Coronary artery (tissue), 2 donors: ENCODE measurements around the gene NCAPH2.
"Not testable (repeated sequence)": the region's sequence is repeated elsewhere in the genome, so short reads cannot be mapped to it uniquely, and the experiment has no call there.

Source experiments
- DNase-seq: peaks from one replicate; pipeline ENCODE4 v3.0.0-alpha.2; 2017; ENCODE audit warnings: low spot score
- H3K27ac ChIP-seq, 2 donors: fragments of 200-600 bp; sonication (generic); one replicate each; pipeline ENCODE4 v1.5.1; 2016 to 2019
- H3K4me3 ChIP-seq: fragments of 200-600 bp; sonication (generic); 2 replicates; pipeline ENCODE4 v1.5.1; 2016; ENCODE audit warnings: mild to moderate bottlenecking, moderate library complexity
- TF ChIP-seq, protein P1 (sequence below): fragments of 200-600 bp; sonication (generic); IDR thresholded peaks from one replicate; pipeline ENCODE4 v1.5.1; 2019; ENCODE audit warnings: antibody characterized with exemption

The NCAPH2 gene

DNA sequence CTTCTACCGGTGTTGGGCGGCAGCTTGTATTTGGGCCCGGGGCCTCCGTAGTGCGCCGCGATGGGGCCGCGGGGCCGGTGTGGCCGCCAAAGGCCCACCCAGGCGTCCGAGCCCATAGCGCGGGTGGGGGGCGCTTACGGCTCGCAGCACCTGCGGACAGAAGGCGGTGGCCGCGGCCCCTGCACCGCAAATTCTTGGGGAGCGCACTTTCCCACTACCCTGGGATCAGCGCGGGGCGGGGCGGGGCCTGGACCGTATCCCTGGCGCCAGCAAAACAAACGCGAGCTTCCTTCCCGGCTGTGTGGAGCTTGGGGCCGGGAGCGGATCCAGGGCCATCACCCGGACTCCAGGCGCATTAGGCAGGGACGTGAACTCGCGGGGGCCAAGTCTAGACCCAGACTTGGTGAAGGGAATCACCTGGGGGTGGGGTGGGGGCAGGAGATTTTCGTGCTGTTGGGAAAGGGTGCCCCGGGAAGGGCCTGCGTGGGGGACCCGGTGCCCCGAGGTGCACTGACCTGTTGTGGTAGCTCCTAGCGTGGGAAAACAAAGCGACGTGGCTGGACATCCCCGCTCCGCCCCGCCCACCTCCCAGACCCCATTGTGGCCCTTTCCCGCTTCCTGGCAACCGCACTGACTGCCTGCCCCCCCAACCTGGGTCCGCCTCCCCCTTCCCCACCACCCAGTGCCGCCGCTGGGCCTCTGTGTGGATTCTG is 24.1 kb downstream of the NCAPH2 start:
- peak; percentile 86 for DNase-seq
- TF ChIP-seq, protein P1, sequence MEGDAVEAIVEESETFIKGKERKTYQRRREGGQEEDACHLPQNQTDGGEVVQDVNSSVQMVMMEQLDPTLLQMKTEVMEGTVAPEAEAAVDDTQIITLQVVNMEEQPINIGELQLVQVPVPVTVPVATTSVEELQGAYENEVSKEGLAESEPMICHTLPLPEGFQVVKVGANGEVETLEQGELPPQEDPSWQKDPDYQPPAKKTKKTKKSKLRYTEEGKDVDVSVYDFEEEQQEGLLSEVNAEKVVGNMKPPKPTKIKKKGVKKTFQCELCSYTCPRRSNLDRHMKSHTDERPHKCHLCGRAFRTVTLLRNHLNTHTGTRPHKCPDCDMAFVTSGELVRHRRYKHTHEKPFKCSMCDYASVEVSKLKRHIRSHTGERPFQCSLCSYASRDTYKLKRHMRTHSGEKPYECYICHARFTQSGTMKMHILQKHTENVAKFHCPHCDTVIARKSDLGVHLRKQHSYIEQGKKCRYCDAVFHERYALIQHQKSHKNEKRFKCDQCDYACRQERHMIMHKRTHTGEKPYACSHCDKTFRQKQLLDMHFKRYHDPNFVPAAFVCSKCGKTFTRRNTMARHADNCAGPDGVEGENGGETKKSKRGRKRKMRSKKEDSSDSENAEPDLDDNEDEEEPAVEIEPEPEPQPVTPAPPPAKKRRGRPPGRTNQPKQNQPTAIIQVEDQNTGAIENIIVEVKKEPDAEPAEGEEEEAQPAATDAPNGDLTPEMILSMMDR: no peak
- Histone ChIP-seq H3K27ac (peak overlapping the region; percentile 66 to 98), H3K4me3 (peak overlapping the region; percentile 83)

DNA sequence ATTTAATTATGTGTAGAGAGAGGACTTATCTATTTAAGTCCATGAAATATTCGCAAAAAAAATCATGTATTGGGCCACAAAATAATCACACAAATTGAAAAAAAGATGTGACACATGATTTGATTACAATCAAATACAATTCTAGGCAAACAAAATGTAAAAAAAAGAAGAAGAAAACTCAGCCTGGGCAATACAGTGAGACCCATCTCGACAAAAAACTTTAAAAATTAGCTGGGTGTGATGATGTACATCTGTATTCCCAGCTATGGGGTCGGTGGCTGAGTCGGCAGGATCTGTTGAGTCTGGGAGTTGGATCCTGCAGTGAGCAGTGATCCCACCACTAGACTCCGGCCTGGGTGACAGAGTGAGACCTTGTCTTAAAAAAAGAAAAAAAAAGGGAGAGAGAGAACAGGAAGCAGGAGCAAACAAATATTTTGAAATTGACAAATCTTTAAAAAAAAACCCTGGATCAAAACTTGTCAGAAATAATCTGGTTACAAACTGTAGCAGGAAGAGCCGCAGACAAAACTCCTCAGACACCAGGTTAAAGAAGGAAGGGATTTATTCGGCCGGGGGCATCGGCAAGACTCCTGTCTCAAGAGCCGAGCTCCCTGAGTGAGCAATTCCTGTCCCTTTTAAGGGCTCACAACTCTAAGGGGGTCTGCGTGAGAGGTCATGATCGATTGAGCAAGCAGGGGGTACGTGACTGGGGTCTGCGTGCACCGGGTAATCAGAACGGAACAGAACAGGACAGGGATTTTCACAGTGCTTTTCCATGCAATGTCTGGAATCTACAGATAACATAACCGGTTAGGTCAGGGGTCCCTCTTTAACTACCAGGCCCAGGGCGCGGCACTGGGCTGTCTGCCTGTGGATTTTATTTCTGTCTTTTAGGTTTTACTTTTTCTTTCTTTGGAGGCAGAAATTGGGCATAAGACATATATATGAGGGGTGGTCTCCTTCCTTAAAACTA is 25.1 kb downstream of the NCAPH2 start:
- TF ChIP-seq, protein P1: no peak
- Histone ChIP-seq H3K4me3 (peak overlapping the region; percentile 83), H3K27ac (peak overlapping the region in 1 of 2 donors; percentile 98)
- DNase-seq: no peak

DNA sequence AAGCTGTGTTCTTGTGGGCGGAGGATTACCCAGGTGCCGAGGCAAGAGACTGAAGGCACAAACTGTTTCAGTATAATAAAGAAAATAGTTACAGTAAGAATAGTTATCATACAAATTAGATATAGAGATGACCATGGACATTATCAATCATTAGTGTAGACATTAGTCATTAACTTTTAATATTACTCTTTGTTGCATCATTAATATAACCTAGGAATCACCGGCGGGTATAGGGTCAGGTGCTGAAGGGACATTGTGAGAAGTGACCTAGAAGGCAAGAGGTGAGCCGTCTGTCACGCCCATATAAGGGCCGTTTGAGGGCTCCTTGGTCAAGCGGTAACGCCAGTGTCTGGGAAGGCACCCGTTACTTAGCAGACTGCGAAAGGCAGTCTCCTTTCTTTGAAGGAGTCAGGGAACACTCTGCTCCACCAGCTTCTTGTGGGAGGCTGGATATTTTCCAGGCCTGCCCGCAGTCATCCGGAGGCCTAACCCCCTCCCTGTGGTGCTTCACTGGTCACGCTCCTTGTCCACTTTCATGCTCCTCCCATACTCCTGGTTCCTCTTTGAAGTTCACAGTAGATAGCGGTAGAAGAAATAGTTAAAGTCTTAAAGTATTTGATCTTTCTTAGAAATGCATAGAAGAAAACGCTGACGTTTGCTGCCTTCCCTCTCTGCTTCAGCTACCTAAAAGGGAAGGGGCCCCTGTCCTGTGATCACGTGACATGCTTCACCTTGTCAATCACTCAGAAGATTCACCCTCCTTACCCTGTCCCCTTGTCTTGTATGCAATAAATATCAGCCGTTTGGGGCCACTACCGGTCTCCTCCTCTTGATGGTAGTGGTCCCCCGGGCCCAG is 26.1 kb downstream of the NCAPH2 start:
- H3K4me3 ChIP-seq, DNase-seq: not testable (repeated sequence)
- peak overlapping the region in 1 of 2 donors; percentile 51 for H3K27ac ChIP-seq

DNA sequence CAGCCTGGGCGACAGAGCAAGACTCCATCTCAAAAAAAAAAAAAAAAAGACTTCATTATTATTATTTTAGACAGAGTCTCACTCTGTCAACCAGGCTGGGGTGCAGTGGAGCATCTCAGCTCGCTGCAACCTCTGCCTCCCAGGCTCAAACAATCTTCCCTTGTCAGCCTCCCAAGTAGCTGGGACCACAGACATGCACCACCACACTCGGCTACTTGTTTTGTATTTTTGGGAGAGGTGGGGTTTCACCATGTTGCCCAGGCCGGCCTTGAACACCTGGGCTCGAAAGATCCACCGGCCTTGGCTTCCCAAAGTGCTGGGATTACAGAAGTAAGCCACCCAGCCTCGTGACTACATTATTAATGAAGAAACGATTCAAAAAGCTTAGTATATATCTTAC is 27.1 kb downstream of the NCAPH2 start:
- Histone ChIP-seq H3K4me3 (no peak overlapping the region), H3K27ac (no peak overlapping the region)
- no peak for DNase-seq
- TF ChIP-seq, protein P1: no peak

DNA sequence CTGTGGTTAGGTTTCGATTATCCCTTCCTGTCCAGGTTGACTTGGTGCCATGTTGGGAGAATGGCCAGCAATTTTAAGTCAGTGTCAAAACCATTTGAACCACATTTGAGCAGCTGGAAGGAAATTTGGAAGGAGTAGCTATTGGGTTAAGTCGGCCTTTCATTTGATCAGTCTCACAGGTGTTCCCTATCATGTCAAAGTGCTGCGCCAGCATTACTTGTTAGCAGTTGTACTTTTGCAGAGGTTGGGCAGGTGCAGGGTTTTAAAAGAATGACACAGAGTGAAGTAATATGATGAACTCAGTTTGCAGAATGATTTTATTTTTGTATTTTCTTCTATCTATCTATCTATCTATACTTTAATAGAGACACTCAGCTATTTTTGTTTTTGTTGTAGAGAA is 28.2 kb downstream of the NCAPH2 start:
- H3K4me3 ChIP-seq: no peak overlapping the region

DNA sequence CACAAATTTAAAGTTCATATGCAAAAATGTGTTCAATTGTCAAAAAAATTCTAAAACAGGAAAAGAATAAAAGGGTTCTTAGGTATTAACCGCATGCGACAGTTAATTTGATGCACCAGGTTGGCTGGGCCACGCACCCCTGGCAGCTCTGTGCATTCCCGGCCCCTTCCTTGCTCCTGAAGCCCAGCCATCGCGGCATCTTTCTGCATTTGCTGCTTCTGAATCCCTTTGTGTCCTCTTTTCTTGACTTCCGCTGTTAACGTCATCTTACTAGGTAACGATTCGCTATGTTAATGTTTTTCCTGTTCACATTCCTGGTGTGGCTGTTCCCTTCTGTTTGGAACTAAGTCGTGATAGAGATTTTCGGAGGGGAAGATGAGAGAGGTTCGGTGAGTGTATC is 29.7 kb downstream of the NCAPH2 start:
- no peak for DNase-seq
- Histone ChIP-seq H3K27ac (peak overlapping the region in 1 of 2 donors; percentile 79), H3K4me3 (no peak overlapping the region)
- TF ChIP-seq, protein P1: no peak

More for the DNA sequence above, 28.2 kb downstream of the NCAPH2 start:
- TF ChIP-seq, protein P1: no peak
- no peak for DNase-seq
- H3K27ac ChIP-seq: no peak overlapping the region

DNA sequence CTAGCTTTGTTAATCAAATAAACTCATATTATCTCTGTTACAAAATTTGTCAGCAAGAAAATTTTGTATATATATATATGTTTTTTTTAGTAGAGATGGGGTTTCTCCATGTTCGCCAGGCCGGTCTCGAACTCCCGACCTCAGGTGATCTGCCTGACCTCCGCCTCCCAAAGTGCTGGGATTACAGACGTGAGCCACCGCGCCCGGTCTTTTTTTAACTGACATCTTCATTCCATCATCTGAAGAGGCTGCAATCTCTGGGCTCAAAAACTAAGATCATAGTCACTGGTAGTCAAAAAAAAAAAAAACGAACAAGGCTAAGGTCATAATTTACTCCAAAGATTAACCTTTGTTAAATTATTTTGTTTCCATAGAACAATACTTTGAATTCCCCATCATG is 32.4 kb downstream of the NCAPH2 start:
- no peak for DNase-seq
- TF ChIP-seq, protein P1: no peak
- Histone ChIP-seq H3K27ac (peak overlapping the region in 1 of 2 donors; percentile 67), H3K4me3 (no peak overlapping the region)

DNA sequence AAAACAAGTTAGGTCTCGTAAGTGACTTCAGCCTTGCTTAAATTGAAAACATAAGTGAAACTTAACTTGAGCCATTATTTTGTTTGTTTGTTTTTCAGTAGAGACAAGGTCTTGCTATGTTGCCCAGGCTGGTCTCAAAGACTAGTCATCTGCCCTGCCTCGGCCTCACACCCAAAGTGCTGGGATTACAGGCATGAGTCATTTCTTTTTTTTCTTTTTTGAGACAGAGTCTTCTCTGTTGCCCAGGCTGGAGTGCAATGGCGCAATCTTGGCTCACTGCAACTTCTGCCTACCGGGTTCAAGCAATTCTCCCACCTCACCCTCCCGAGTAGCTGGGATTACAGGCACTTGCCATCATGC is 33.6 kb downstream of the NCAPH2 start:
- DNase-seq: peak; percentile 76
- peak overlapping the region in 1 of 2 donors; percentile 75 for H3K27ac ChIP-seq
- not testable (repeated sequence) for H3K4me3 ChIP-seq
